ENCODE measurements around the gene IL13RA1. TPM values are rescaled to one million over a fixed set of nuclear protein-coding genes. Genes with fewer than 3 reads are reported as not detected.
A peak's percentile ranks its signal among the peaks of the same experiment; 100 is the strongest.
"Not testable (repeated sequence)": the region's sequence is repeated elsewhere in the genome, so short reads cannot be mapped to it uniquely, and the experiment has no call there.

IL13RA1 gene
- total RNA-seq, 2 experiments from 2014 or later: 1.5 to 1.9 TPM

GRCh38 chrX:118764122-118764521 is 36.7 kb downstream of the IL13RA1 start:
- POLR2A ChIA-PET: no interaction called here
- H3K4me3 Mint-ChIP-seq: no peak overlapping the region
- no peaks in the 10 kb centered on the region for H3K27me3 Mint-ChIP-seq

GRCh38 chrX:118770133-118770760 is 42.8 kb downstream of the IL13RA1 start:
- Mint-ChIP-seq H3K9me3 (no peaks in the 10 kb centered on the region), H3K4me3 (no peak overlapping the region), H3K36me3 (no peaks in the 10 kb centered on the region), H3K4me1 (ENCODE audit: low read depth) (no peaks in the 10 kb centered on the region), H3K27ac (no peak overlapping the region), H3K27me3 (peaks cover 2% of the 10 kb centered on the region)
- CTCF ChIA-PET: no interaction called here
- POLR2A ChIA-PET: no interaction called here
- intact Hi-C loops (cut with micrococcal nuclease): no loop called here
- no peak for DNase-seq

More at GRCh38 chrX:118764122-118764521, 36.7 kb downstream of the IL13RA1 start:
- Mint-ChIP-seq H3K4me1 (ENCODE audit: low read depth) (no peaks in the 10 kb centered on the region), H3K9me3 (no peaks in the 10 kb centered on the region), H3K27ac (no peak overlapping the region), H3K36me3 (no peaks in the 10 kb centered on the region)
- no peak for DNase-seq
- CTCF ChIA-PET: interaction anchor here (0.6 kb wide), 1 partner anchor 43 kb away, joined by 3 read pairs; no protein-coding TSS in a partner anchor
- intact Hi-C loops (cut with micrococcal nuclease): no loop called here

GRCh38 chrX:118772051-118772450 is 44.6 kb downstream of the IL13RA1 start:
- no peaks in the 10 kb centered on the region for H3K9me3 Mint-ChIP-seq
- no peak overlapping the region for H3K27ac Mint-ChIP-seq
- no peak for DNase-seq
- H3K36me3 Mint-ChIP-seq: no peaks in the 10 kb centered on the region
- peaks cover 2% of the 10 kb centered on the region for H3K27me3 Mint-ChIP-seq
- CTCF ChIA-PET: no interaction called here
- intact Hi-C loops (cut with micrococcal nuclease): no loop called here
- POLR2A ChIA-PET: no interaction called here
- H3K4me3 Mint-ChIP-seq: no peak overlapping the region
- H3K4me1 Mint-ChIP-seq (ENCODE audit: low read depth): no peaks in the 10 kb centered on the region

- intact Hi-C loops (cut with micrococcal nuclease): no loop called here
- ChIA-PET POLR2A (no interaction called here), CTCF (no interaction called here)
- Mint-ChIP-seq H3K27ac (no peak overlapping the region), H3K4me1 (ENCODE audit: low read depth) (peaks cover under 1% of the 10 kb centered on the region), H3K9me3 (no peaks in the 10 kb centered on the region), H3K36me3 (no peaks in the 10 kb centered on the region), H3K4me3 (no peak overlapping the region), H3K27me3 (peaks cover 2% of the 10 kb centered on the region)
- DNase-seq: no peak
Measured at GRCh38 chrX:118773782-118774181, 46.4 kb downstream of the IL13RA1 start.

GRCh38 chrX:118779581-118779980 is 52.2 kb downstream of the IL13RA1 start:
- Mint-ChIP-seq H3K27me3 (peaks cover 5% of the 10 kb centered on the region), H3K9me3 (no peaks in the 10 kb centered on the region), H3K36me3 (no peaks in the 10 kb centered on the region), H3K4me1 (ENCODE audit: low read depth) (peaks cover 7% of the 10 kb centered on the region), H3K27ac (no peak overlapping the region), H3K4me3 (no peak overlapping the region)
- ChIA-PET CTCF (no interaction called here), POLR2A (no interaction called here)
- intact Hi-C loops (cut with micrococcal nuclease): no loop called here
- DNase-seq: no peak

- Mint-ChIP-seq H3K27me3 (peaks cover 2% of the 10 kb centered on the region), H3K4me1 (ENCODE audit: low read depth) (peaks cover 7% of the 10 kb centered on the region), H3K9me3 (no peaks in the 10 kb centered on the region), H3K27ac (no peak overlapping the region), H3K36me3 (no peaks in the 10 kb centered on the region), H3K4me3 (no peak overlapping the region)
- DNase-seq: no peak
- CTCF ChIA-PET: no interaction called here
- intact Hi-C loops (cut with micrococcal nuclease): no loop called here
- POLR2A ChIA-PET: interaction anchor here (1.0 kb wide), 2 partner anchors 20 to 45 kb away, joined by 3 to 4 read pairs; no protein-coding TSS in a partner anchor
Measured at GRCh38 chrX:118780509-118780908, 53.1 kb downstream of the IL13RA1 start.

- Mint-ChIP-seq H3K4me1 (ENCODE audit: low read depth) (peaks cover 7% of the 10 kb centered on the region), H3K9me3 (no peaks in the 10 kb centered on the region), H3K27ac (no peak overlapping the region), H3K27me3 (peaks cover 2% of the 10 kb centered on the region), H3K4me3 (no peak overlapping the region), H3K36me3 (no peaks in the 10 kb centered on the region)
- ChIA-PET POLR2A (interaction anchor here (1.0 kb wide), 2 partner anchors 20 to 45 kb away, joined by 3 to 4 read pairs; no protein-coding TSS in a partner anchor), CTCF (no interaction called here)
- DNase-seq: no peak
- intact Hi-C loops (cut with micrococcal nuclease): no loop called here
Measured at GRCh38 chrX:118780911-118781310, 53.5 kb downstream of the IL13RA1 start.

- no peak for DNase-seq
Measured at GRCh38 chrX:118795528-118796280, 68.3 kb downstream of the IL13RA1 start.

GRCh38 chrX:118802857-118803256 is 75.5 kb downstream of the IL13RA1 start:
- no peak for DNase-seq
- Mint-ChIP-seq H3K4me1 (ENCODE audit: low read depth) (no peaks in the 10 kb centered on the region), H3K27me3 (peaks cover 4% of the 10 kb centered on the region), H3K4me3 (no peak overlapping the region), H3K36me3 (no peaks in the 10 kb centered on the region), H3K9me3 (no peaks in the 10 kb centered on the region), H3K27ac (no peak overlapping the region)
- intact Hi-C loops (cut with micrococcal nuclease): no loop called here
- ChIA-PET POLR2A (no interaction called here), CTCF (interaction anchor here (1.1 to 1.4 kb wide), 2 partner anchors 36 to 175 kb away, joined by 3 read pairs; no protein-coding TSS in a partner anchor)

More at GRCh38 chrX:118795528-118796280, 68.3 kb downstream of the IL13RA1 start:
- Mint-ChIP-seq H3K4me3 (no peak overlapping the region), H3K27me3 (peaks cover 5% of the 10 kb centered on the region), H3K9me3 (no peaks in the 10 kb centered on the region), H3K36me3 (no peaks in the 10 kb centered on the region), H3K27ac (no peak overlapping the region), H3K4me1 (ENCODE audit: low read depth) (no peaks in the 10 kb centered on the region)
- CTCF ChIA-PET: no interaction called here
- intact Hi-C loops (cut with micrococcal nuclease): no loop called here
- POLR2A ChIA-PET: no interaction called here

GRCh38 chrX:118807151-118808017 is 80.0 kb downstream of the IL13RA1 start:
- H3K36me3 Mint-ChIP-seq: no peaks in the 10 kb centered on the region
- ChIA-PET POLR2A (no interaction called here), CTCF (interaction anchor here (0.7 to 2.7 kb wide), 10 partner anchors 10 to 347 kb away, joined by 3 to 11 read pairs (median 7); no protein-coding TSS in a partner anchor)
- H3K27me3 Mint-ChIP-seq: peaks cover 4% of the 10 kb centered on the region
- H3K4me3 Mint-ChIP-seq: no peak overlapping the region
- no peaks in the 10 kb centered on the region for H3K9me3 Mint-ChIP-seq
- H3K27ac Mint-ChIP-seq: no peak overlapping the region
- DNase-seq: peak; percentile 54
- no peaks in the 10 kb centered on the region for H3K4me1 Mint-ChIP-seq (ENCODE audit: low read depth)
- intact Hi-C loops (cut with micrococcal nuclease): loop anchor here (1.0 to 2.0 kb wide), 5 partner anchors 45 to 349 kb away; no protein-coding TSS in a partner anchor

GRCh38 chrX:118817257-118817656 is 89.9 kb downstream of the IL13RA1 start:
- H3K36me3 Mint-ChIP-seq; H3K4me1 Mint-ChIP-seq (ENCODE audit: low read depth); H3K9me3 Mint-ChIP-seq; H3K27me3 Mint-ChIP-seq; DNase-seq; CTCF ChIA-PET; H3K27ac Mint-ChIP-seq; H3K4me3 Mint-ChIP-seq; intact Hi-C loops (cut with micrococcal nuclease); POLR2A ChIA-PET: not testable (repeated sequence)
